ENCODE measurements around the gene TGIF2LX.
"Not testable (repeated sequence)": the region's sequence is repeated elsewhere in the genome, so short reads cannot be mapped to it uniquely, and the experiment has no call there.

The TGIF2LX gene

DNA sequence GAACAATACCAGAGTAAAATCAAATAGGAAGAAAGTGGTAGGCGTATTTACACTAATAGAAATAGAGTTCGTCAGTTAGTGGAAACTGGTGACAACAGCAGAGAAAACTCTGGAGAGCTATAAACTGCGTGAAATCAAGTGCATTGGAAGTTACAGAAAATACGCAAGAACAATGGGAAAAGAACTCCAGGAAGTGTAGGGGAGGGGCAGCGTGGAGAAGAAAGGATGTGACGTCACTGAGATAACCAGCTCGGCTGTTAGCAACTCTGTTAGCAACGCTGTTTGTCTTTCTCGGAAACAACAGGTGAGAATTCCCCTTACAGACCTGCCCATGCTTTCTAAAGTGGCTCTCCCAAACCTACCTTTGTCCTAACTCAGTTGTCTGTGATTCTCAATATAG, at the start of gene TGIF2LX:
TSS of gene TGIF2LX (plus strand) at position 244 of the 400 bp plus-strand sequence. CDS start 178 bp downstream, outside the sequence.
- DNase-seq, result not testable (repeated sequence)

DNA sequence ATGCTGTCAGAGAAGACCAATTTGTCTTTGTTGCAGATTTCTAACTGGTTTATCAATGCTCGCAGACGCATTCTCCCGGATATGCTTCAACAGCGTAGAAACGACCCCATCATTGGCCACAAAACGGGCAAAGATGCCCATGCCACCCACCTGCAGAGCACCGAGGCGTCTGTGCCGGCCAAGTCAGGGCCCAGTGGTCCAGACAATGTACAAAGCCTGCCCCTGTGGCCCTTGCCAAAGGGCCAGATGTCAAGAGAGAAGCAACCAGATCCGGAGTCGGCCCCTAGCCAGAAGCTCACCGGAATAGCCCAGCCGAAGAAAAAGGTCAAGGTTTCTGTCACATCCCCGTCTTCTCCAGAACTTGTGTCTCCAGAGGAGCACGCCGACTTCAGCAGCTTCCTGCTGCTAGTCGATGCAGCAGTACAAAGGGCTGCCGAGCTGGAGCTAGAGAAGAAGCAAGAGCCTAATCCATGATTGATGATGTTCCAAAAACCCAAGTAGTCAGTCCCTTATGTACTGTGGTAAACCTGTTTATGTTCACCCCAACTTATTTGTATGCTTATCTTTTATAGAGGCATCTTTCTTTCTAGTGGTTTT, 728 bp downstream of the TGIF2LX start:
- not testable (repeated sequence) for DNase-seq

DNA sequence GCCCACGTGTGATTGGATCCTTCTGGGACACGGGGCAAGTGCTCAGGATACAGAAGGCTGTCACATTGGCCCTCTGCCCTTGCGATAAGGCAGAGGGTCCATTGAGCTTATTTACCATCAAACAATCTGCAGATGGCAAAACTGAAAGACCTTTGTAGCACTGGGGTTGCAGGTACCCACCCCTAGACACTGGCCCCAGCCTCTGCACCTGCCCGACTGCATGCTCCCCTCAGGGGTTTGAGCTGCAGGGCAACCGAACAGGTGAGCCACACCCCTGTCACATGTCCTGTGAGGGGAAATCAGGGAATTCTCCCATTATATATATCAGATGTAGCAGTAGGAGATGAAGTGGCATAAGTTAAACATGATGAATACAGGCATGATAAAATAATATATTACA, 21.4 kb downstream of the TGIF2LX start:
- DNase-seq, result not testable (repeated sequence)

DNA sequence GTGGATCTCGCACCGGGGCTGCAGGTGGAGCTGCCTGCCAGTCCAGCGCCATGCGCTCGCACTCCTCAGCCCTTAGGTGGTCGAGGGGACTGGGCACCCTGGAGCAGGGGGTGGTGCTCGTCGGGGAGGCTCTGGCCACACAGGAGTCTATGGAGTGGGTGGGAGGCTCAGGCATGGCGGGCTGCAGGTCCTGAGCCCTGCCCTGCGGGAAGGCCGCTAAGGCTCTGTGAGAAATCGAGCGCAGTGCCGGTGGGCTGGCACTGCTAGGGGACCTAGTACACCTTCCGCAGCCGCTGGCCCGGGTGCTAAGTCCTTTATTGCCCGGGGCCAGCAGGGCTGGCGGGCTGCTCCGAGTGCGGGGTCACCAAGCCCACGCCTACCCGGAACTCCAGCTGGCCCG, 43.9 kb downstream of the TGIF2LX start:
- DNase-seq, result not testable (repeated sequence)

Data from bone marrow (tissue), 2 donors.